Measurements from ENCODE around the gene CELF5. TPM values are rescaled to one million over a fixed set of nuclear protein-coding genes. Genes with fewer than 3 reads are reported as not detected.

CELF5 gene
- total and polyA plus RNA-seq, 9 of the 15 experiments (the other 6 are each of a cell fraction or from before 2014, with no cell fraction given) = 0.01 to 0.56 (median 0.22) TPM

- TF ChIP-seq AFF1 (IDR thresholded peaks at IDR 0.05; ENCODE audit: low read depth in 1 of 2, partially characterized antibody in 2 of 2) = no peak
Observed at GRCh38 chr19:3233831-3234230, 9.4 kb downstream of the CELF5 start (continued).

- Histone ChIP-seq H3K4me2 (ENCODE audit: insufficient read depth, low read length) (no peak overlapping the region), H3K4me1 (replicated peaks in 1 of 2; ENCODE audit: control insufficient read depth in 2 of 2, insufficient read depth in 2 of 2, low read length in 2 of 2) (peaks cover 0 to 3% of the 10 kb centered on the region in 2 experiments; a peak in 1 of 5 replicates), H3K36me3 (ENCODE audit: control insufficient read depth, insufficient read depth, low read length) (no peaks in the 10 kb centered on the region), H4K20me1 (replicated peaks; ENCODE audit: control insufficient read depth, insufficient read depth, low read length) (peaks cover 2% of the 10 kb centered on the region; the same call in 1 of the 2 replicates), H3K79me2 (ENCODE audit: control insufficient read depth, insufficient read depth, low read length) (no peaks in the 10 kb centered on the region), H2AFZ (ENCODE audit: low read depth, low read length) (no peak overlapping the region), H3K9ac (ENCODE audit: insufficient read depth in 1 of 2, low read depth in 2 of 2, low read length in 2 of 2) (no peak overlapping the region), H3K4me3 (no peak overlapping the region), H3K27me3 (ENCODE audit: control insufficient read depth in 2 of 2, insufficient read depth in 2 of 2, low read length in 2 of 2) (peaks cover 0 to 6% of the 10 kb centered on the region in 2 experiments; a peak in 3 of 5 replicates), H3K9me3 (replicated peaks; ENCODE audit: control insufficient read depth, insufficient read depth, low read depth, low read length) (no peaks in the 10 kb centered on the region), H3K27ac (ENCODE audit: extremely low read depth, low read depth, low read length) (no peak overlapping the region), H3K9me1 (ENCODE audit: control insufficient read depth, insufficient read depth, low read length) (no peaks in the 10 kb centered on the region)
- ATAC-seq = peak; percentile 81
- intact Hi-C loops (cut with micrococcal nuclease) (no loop called here), in situ Hi-C loops (cut with MboI) (no loop called here)
- DNase-seq (ENCODE audit: extremely low read depth in 1 of 4, low spot score in 3 of 4) = peak; percentile 49 to 62 (median 51)
- no TSS peak for BruUV-seq (replicated peaks)
- no peak for FAIRE-seq
- ChIA-PET CTCF (ENCODE audit: low intra/inter-chr PET ratio) (no interaction called here), POLR2A (interaction anchor here (0.5 to 0.8 kb wide), 2 partner anchors 14 to 17 kb away, joined by 3 to 4 read pairs; no protein-coding TSS in a partner anchor)
- 4% methylated on average over 9 of the region's 9 CpGs for WGBS (ENCODE audit: insufficient coverage, low coverage, missing lambda C conversion rate)
- peak; percentile 35 for TF ChIP-seq PHF20 (IDR thresholded peaks at IDR 0.05; ENCODE audit: partially characterized antibody)
- TF ChIP-seq ZBTB7A (IDR thresholded peaks at IDR 0.05; ENCODE audit: borderline replicate concordance, control insufficient read depth, low read depth, low read length) = no peak; the same call in 1 of the 2 replicates
- no peak for TF ChIP-seq NR3C1 (CRISPR knock-in tag; IDR thresholded peaks at IDR 0.05)
- TF ChIP-seq ATF3 (IDR thresholded peaks at IDR 0.05) = no peak
- TF ChIP-seq ATF3 (CRISPR knock-in tag; conservative IDR thresholded peaks at IDR 0.05) = no peak
- TF ChIP-seq HDAC6 (IDR thresholded peaks at IDR 0.05; ENCODE audit: low read depth, low read length) = no peak
- no peak for TF ChIP-seq THAP7 (CRISPR knock-in tag; IDR thresholded peaks at IDR 0.05)
- TF ChIP-seq ZNF583 (CRISPR knock-in tag; IDR thresholded peaks at IDR 0.05) = no peak
- TF ChIP-seq ETV6 (IDR thresholded peaks at IDR 0.05; ENCODE audit: borderline replicate concordance in 1 of 2, low read depth in 2 of 2, low read length in 1 of 2) = no peak
- TF ChIP-seq ETV6 (CRISPR knock-in tag; IDR thresholded peaks at IDR 0.05; ENCODE audit: borderline replicate concordance) = no peak
- TF ChIP-seq RBM25 (IDR thresholded peaks at IDR 0.05; ENCODE audit: low read depth, low read length, severe bottlenecking) = peak; percentile 58
- TF ChIP-seq SP1 (CRISPR knock-in tag; IDR thresholded peaks at IDR 0.05) = no peak
- no peak for TF ChIP-seq ATF1 (CRISPR knock-in tag; IDR thresholded peaks at IDR 0.05)
- TF ChIP-seq ATF1 (tag; IDR thresholded peaks at IDR 0.05) = no peak
- no peak for TF ChIP-seq ZNF644 (tag; IDR thresholded peaks at IDR 0.05; ENCODE audit: low read depth)
- TF ChIP-seq ELF2 (CRISPR knock-in tag; IDR thresholded peaks at IDR 0.05) = no peak
- no peak for TF ChIP-seq ZFPM2 (CRISPR knock-in tag; IDR thresholded peaks at IDR 0.05)
Observed at GRCh38 chr19:3234800-3235199, 10.3 kb downstream of the CELF5 start.

Data from K562 (cell line).